Esophagus muscularis mucosa (tissue), 4 donors: ENCODE measurements around the gene ARHGAP9. TPM values are rescaled to one million over a fixed set of nuclear protein-coding genes. Genes with fewer than 3 reads are reported as not detected.

Source experiments
- DNase-seq: peaks from one replicate; pipeline ENCODE4 v3.0.0-alpha.2; 2017; ENCODE audit errors: extremely low spot score
- H3K27ac ChIP-seq, 4 donors: fragments of 200-600 bp; sonication (generic); replicated peaks in 1 of 4; 1 replicate in 3 of 4; 2 replicates in 1 of 4; pipeline ENCODE4 v1.5.1; 2016 to 2019; ENCODE audit warnings: mild to moderate bottlenecking in 1 of 4
- H3K27me3 ChIP-seq, 4 donors: fragments of 200-600 bp; sonication (generic); one replicate each; pipeline versions ENCODE4 v1.5.1 to v1.6.0; 2016 to 2019
- H3K36me3 ChIP-seq, 4 donors: fragments of 200-600 bp; sonication (generic); one replicate each; pipeline ENCODE4 v1.5.1; 2016 to 2019
- H3K4me1 ChIP-seq, 4 donors: fragments of 200-600 bp; sonication (generic); one replicate each; pipeline ENCODE4 v1.5.1; 2016 to 2019
- H3K4me3 ChIP-seq, 4 donors: fragments of 200-600 bp; sonication (generic); 1 replicate in 2 of 4; 2 replicates in 2 of 4; pipeline ENCODE4 v1.5.1; 2016 to 2019; ENCODE audit warnings: mild to moderate bottlenecking in 4 of 4, moderate library complexity in 1 of 4
- H3K9me3 ChIP-seq, 4 donors: fragments of 200-600 bp; sonication (generic); 1 replicate in 3 of 4; 2 replicates in 1 of 4; pipeline ENCODE4 v1.5.1; 2016 to 2019
- CTCF ChIP-seq, 3 experiments: fragments of 200-600 bp in 2 of 3; fragments of 450-650 bp in 1 of 3; sonication (generic) in 2 of 3; IDR thresholded peaks; one replicate each; pipeline ENCODE4 v1.5.1; 2017 to 2019; ENCODE audit warnings: antibody characterized with exemption in 3 of 3, mild to moderate bottlenecking in 2 of 3, moderate library complexity in 1 of 3
- EP300 ChIP-seq: sonication (generic); formaldehyde crosslinking; IDR thresholded peaks from one replicate; pipeline ENCODE4 v1.6.1; 2017; ENCODE audit warnings: antibody characterized with exemption
- POLR2A ChIP-seq: fragments of 450-650 bp; IDR thresholded peaks from one replicate; pipeline ENCODE4 v1.6.1; 2017; ENCODE audit warnings: antibody characterized with exemption, moderate library complexity, mild to moderate bottlenecking, low read depth
- POLR2AphosphoS5 ChIP-seq, 2 donors: sonication (generic); formaldehyde crosslinking; IDR thresholded peaks; one replicate each; pipeline ENCODE4 v1.6.1; 2017; ENCODE audit warnings: antibody characterized with exemption in 2 of 2
- WGBS: methylation state at CpG from one replicate; pipeline ENCODE4 v1.1.5; 2018; 5-methylcytosine and 5-hydroxymethylcytosine counted together
- intact Hi-C: fragments of 100-400 bp; cut with DNase I; formaldehyde crosslinking; loops from one replicate; pipeline ENCODE4 v1.15.1; 2023
- total RNA-seq, 4 donors: library from RNA; depleted of rRNA; stranded (reverse); fragments of >200 nt; gene quantifications; one replicate each; pipeline versions ENCODE4 v1.1.0 to v1.2.1, GENCODE V29; 2016

Gene ARHGAP9
- total RNA-seq, 4 donors from 2014 or later = 6.0 to 12.9 (median 8.8) TPM

GRCh38 chr12:57470286-57470969, 9.2 kb downstream of the ARHGAP9 start:
- peaks cover 0 to 80% (median 16%) of the 10 kb centered on the region in 4 donors for H3K27me3 ChIP-seq
- no peak for DNase-seq
- 87% methylated on average over 5 of the region's 14 CpGs for WGBS
- intact Hi-C loops = no loop called here
- no peaks in the 10 kb centered on the region for H3K9me3 ChIP-seq
- no peak overlapping the region for H3K27ac ChIP-seq
- H3K36me3 ChIP-seq = no peaks in the 10 kb centered on the region
- no peak overlapping the region for H3K4me3 ChIP-seq
- TF ChIP-seq POLR2AphosphoS5 (IDR thresholded peaks at IDR 0.05) (no peak), POLR2A (no peak), CTCF (IDR thresholded peaks at IDR 0.05) (no peak), EP300 (no peak)
- H3K4me1 ChIP-seq = peaks cover 4 to 8% (median 7%) of the 10 kb centered on the region in 4 donors

- 89% methylated on average over 8 of the region's 10 CpGs for WGBS
- intact Hi-C loops = no loop called here
- H3K4me3 ChIP-seq = no peak overlapping the region
Observed at GRCh38 chr12:57469296-57470164, 10.1 kb downstream of the ARHGAP9 start.

GRCh38 chr12:57467915-57468314, 11.8 kb downstream of the ARHGAP9 start:
- Histone ChIP-seq H3K27me3 (peaks cover 0 to 55% (median 5%) of the 10 kb centered on the region in 4 donors), H3K36me3 (no peaks in the 10 kb centered on the region), H3K27ac (no peak overlapping the region), H3K9me3 (no peaks in the 10 kb centered on the region), H3K4me1 (peaks cover 0 to 2% (median under 1%) of the 10 kb centered on the region in 4 donors), H3K4me3 (no peak overlapping the region)
- no peak for DNase-seq
- WGBS = 87% methylated on average over 11 of the region's 11 CpGs
- intact Hi-C loops = no loop called here
- TF ChIP-seq POLR2A (no peak), POLR2AphosphoS5 (IDR thresholded peaks at IDR 0.05) (no peak), EP300 (no peak), CTCF (IDR thresholded peaks at IDR 0.05) (no peak)

More at GRCh38 chr12:57469296-57470164, 10.1 kb downstream of the ARHGAP9 start:
- Histone ChIP-seq H3K4me1 (no peaks in the 10 kb centered on the region), H3K9me3 (no peaks in the 10 kb centered on the region), H3K27me3 (peaks cover 0 to 71% (median 11%) of the 10 kb centered on the region in 4 donors), H3K27ac (no peak overlapping the region), H3K36me3 (no peaks in the 10 kb centered on the region)
- TF ChIP-seq POLR2AphosphoS5 (IDR thresholded peaks at IDR 0.05) (no peak), POLR2A (no peak), CTCF (IDR thresholded peaks at IDR 0.05) (no peak), EP300 (no peak)
- no peak for DNase-seq

- no peak overlapping the region for H3K27ac ChIP-seq
- WGBS = 92% methylated on average over 12 of the region's 12 CpGs
- no peak overlapping the region for H3K4me3 ChIP-seq
- no peak for TF ChIP-seq CTCF (IDR thresholded peaks at IDR 0.05)
- TF ChIP-seq POLR2A = no peak
- TF ChIP-seq EP300 = no peak
- TF ChIP-seq POLR2AphosphoS5 (IDR thresholded peaks at IDR 0.05) = no peak
- DNase-seq = no peak
- H3K9me3 ChIP-seq = no peaks in the 10 kb centered on the region
- peaks cover 0 to 7% (median 6%) of the 10 kb centered on the region in 4 donors for H3K4me1 ChIP-seq
- H3K36me3 ChIP-seq = no peaks in the 10 kb centered on the region
- peaks cover 0 to 53% (median 5%) of the 10 kb centered on the region in 4 donors for H3K27me3 ChIP-seq
- intact Hi-C loops = no loop called here
Observed at GRCh38 chr12:57467212-57467874, 12.3 kb downstream of the ARHGAP9 start.
